HCT116 (cell line): ENCODE data around the gene SCTR.

ENCODE experiments used
- CEBPB ChIP-seq: IDR thresholded peaks from 2 replicates; pipeline ENCODE4 v1.6.1; 2012; ENCODE audit warnings: low read depth
- CTCF ChIP-seq, 3 experiments: fragments of 200-600 bp in 1 of 3; sonication (generic) in 1 of 3; IDR thresholded peaks in 2 of 3; conservative IDR thresholded peaks in 1 of 3; 2 replicates each; pipeline ENCODE4 v1.5.1; 2012 to 2017; ENCODE audit warnings: low read depth in 2 of 3, low read length in 2 of 3, antibody characterized with exemption in 1 of 3, borderline replicate concordance in 1 of 3, control low read depth in 1 of 3, mild to moderate bottlenecking in 1 of 3, mixed read lengths in 1 of 3, mixed run types in 1 of 3, moderate library complexity in 1 of 3; ENCODE audit not compliant: insufficient read depth in 1 of 3
- EGR1 ChIP-seq: IDR thresholded peaks from 2 replicates; pipeline ENCODE4 v1.6.1; 2012; ENCODE audit warnings: low read depth
- EZH2phosphoT487 ChIP-seq: fragments of 200-600 bp; IDR thresholded peaks from 2 replicates; pipeline ENCODE4 v1.6.1; 2018; ENCODE audit warnings: antibody characterized with exemption, borderline replicate concordance
- JUND ChIP-seq: IDR thresholded peaks from 2 replicates; pipeline ENCODE4 v1.6.1; 2012
- POLR2A ChIP-seq: IDR thresholded peaks from 2 replicates; pipeline ENCODE4 v1.7.0; 2011; ENCODE audit warnings: borderline replicate concordance; ENCODE audit not compliant: insufficient read depth, insufficient read length; ENCODE audit errors: extremely low read depth
- REST ChIP-seq: IDR thresholded peaks from 2 replicates; pipeline ENCODE4 v1.6.1; 2012; ENCODE audit warnings: low read depth
- YY1 ChIP-seq: IDR thresholded peaks from 2 replicates; pipeline ENCODE4 v1.6.1; 2011; ENCODE audit warnings: low read length, low read depth, moderate library complexity, mild to moderate bottlenecking; ENCODE audit not compliant: insufficient replicate concordance; ENCODE audit errors: extremely low read depth
- ZNF274 ChIP-seq: fragments of 200-500 bp; sonication (Bioruptor generic); IDR thresholded peaks from 2 replicates; pipeline ENCODE4 v1.6.1; 2014; ENCODE audit warnings: mild to moderate bottlenecking, low read depth, low read length, inconsistent platforms

- TF ChIP-seq CTCF (IDR thresholded peaks at IDR 0.05 in 2 of 3, conservative IDR thresholded peaks at IDR 0.05 in 1 of 3; ENCODE audit: borderline replicate concordance in 1 of 3, insufficient read depth in 1 of 3, low read depth in 2 of 3, low read length in 2 of 3) (no peak), JUND (no peak), POLR2A (no peak), EZH2phosphoT487 (no peak), ZNF274 (no peak), REST (no peak), CEBPB (no peak), YY1 (no peak), EGR1 (no peak)
Observed at GRCh38 chr2:119419065-119419464, 105.2 kb downstream of the SCTR start.
